HCEC 1CT (cell line): ENCODE results near the gene WDR88.
"Not testable (repeated sequence)": the region's sequence is repeated elsewhere in the genome, so short reads cannot be mapped to it uniquely, and the experiment has no call there.

ENCODE experiments used
- DNase-seq: peaks from one replicate; pipeline ENCODE4 v3.0.0-alpha.2; 2017

WDR88 gene

DNA sequence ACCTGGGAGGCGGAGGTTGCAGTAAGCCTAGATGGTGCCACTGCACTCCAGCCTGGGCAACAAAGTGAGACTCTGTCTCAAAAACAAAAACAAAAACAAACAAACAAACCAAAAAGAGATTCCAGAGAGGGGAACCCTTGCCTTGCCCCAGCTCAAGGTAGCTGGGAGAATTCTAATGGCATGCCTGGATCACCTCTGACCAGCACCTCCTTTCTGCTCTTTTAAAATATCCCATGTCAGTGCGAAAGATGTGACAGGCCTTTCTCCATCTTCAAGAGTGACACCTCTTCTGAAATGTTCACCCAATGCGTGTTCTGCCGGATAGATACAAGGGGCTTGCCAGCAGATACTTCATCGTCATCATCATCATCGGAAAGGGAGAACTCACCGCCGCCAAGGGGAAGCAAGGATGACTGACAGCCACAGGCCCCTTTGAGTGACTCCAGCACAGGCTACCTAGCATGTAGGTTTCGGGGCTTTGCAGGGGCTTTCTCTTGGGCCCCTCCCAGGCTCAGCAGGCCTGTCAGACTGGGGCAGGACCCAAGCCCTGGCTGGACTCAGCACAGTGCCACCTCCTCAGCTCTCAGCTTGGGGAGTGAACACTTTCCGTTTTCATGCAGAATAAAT lies 43.4 kb downstream of the WDR88 start:
- DNase-seq, result no peak

DNA sequence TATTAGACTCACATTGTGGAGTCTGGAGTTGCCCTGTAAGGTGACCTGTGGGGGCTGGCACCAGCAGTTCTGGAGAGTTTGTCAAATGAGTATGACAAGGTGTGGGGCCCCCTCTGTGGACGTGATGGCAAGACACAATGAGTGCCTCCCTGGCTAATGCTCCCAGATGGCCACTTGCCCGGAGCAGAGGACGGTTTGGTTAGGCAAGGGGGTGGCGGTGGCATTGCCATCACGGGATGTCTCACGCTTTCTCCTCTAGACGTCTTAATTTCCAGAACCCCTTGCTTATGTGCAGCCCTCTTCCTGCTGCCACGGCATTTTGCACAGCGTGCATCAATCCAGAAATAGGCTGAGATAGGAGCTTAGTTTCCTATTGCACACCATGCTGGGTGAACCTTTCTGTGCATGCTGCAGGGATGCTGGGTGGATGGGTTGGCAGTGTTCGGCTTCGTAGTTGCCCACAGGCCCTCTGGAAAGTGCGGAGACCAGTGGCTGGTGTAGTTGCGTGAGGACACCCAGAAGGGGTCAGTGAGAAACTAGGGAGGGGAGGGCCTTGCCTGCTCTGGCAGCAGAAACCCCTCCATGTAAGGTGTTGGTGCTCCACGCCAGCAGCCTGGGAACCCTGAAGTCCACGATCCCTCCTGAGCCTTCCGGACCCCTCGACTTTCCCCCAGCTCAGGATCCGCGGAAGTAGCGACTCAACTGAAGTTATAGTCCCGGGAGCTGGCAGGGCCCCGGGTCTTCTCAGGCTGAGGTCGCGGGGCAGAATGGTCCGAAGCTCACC lies 44.2 kb downstream of the WDR88 start:
- peak; percentile 19 for DNase-seq

GRCh38 chr19:33176670-33177416 lies 44.9 kb downstream of the WDR88 start:
- DNase-seq, result peak; percentile 99

DNA sequence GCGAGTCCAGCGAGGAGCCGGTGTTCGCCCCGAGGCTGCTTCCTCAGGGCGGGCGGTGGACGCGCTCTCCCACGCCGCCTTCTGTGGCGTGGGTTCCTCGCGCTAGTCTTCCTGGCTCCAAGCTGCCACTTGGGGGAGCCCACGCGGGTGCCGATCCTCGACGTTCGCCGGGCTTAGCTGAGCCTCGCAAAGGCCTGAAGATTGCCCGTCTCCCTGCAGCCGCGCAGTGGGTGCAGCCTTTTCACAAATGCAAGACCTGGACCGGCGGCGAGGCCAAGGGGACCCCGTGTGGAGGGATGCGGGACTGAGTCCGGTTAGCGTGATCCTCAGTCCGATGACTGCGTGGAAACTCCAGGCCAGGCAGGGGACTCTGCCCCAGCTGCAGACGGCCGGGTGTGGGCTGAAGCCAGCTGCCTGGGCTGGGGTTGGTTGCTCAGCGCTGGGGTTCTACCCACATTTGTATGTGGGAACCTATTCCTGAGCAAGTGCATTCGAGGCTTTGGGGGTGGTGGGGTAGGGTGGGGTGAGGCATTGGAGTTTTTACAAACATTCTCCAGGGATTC lies 45.6 kb downstream of the WDR88 start:
- DNase-seq, result no peak

GRCh38 chr19:33186431-33187182 lies 54.7 kb downstream of the WDR88 start:
- no peak for DNase-seq

DNA sequence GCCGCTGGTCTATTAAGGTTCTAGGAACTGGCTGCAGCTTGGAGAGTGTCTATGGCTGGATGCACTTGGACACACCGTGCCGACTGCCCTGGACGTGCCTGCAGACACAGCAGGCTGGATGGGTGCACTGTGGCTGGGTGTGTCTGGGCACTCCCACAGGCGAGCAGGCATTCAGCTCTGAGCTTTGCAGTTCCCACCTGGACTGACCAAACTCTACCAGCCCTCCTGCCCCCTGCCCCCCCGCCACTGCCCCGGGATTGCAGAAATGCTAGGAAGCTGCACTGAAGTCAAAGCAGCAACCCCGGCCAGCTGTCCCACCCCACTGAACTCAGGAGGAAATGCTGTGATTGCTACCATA lies 55.2 kb downstream of the WDR88 start:
- DNase-seq, result no peak

- no peak for DNase-seq
Measured at GRCh38 chr19:33189453-33189852, 57.5 kb downstream of the WDR88 start.

DNA sequence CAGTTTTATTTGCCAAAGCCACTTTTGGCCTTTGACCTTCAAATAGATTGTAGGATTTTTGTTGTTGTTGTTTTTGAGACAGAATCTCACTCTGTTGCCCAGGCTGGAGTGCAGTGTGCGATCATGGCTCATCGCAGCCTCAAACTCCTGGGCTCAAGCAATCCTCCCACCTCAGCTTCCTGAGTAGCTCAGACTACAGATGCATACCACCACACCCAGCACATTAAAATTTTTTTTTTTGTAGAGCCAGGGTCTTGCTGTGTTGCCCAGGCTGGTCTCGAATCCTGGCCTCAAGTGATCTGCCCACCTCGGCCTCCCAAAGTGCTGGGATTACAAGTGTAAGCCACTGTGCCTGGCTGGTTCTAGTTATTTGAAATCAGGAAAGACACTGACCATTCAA lies 59.2 kb downstream of the WDR88 start:
- DNase-seq, result not testable (repeated sequence)

- no peak for DNase-seq
Measured at GRCh38 chr19:33191501-33191900, 59.6 kb downstream of the WDR88 start.

DNA sequence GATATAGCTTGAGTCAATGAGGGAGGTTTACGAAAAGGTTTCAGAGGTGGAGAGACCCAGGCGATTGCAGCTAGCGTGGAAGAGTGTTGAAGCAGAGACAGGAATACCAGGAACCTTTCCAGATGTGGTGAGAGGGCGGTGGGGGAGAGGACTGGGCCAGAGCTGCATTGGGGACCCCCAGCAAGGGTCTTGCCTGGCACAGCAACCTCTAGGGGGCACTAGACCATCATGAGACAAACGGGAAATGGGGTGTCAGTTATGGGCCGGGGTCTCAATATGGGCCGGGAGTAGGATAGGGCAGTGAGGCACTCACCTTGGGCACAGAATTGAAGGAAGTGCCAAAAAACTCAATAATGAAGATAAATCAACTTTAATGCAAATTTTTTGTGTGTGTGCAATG lies 60.1 kb downstream of the WDR88 start:
- DNase-seq, result no peak

GRCh38 chr19:33193269-33193864 lies 61.5 kb downstream of the WDR88 start:
- no peak for DNase-seq

DNA sequence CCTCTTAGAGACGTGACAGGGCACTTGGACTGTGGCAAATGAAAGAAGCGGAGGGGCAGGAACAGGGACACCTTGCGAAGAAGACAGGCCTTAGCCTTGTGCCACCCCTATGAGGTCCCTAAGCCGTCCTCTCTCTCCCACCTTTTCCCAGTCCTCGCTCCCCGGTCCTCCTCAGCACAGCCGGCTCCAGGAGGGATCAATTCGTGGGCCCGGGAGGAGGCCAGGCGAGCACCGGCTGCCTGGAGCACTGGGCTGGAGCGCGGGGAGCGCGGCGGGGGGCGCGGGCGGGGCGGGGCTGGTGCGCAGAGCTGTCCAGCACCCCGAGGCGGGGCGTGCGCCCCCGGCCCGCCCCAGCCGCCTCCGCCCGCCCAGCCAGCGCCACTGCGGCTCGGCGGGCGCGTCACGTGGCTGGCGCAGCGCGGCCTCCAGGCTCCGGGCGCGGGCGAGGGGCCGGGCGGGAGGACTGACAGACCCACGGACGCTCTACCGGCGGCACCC lies 62.0 kb downstream of the WDR88 start, which contains the start of gene LRP3:
Gene LRP3, plus strand, starts transcription at position 466 of the 498 bp plus-strand sequence. CDS start 456 bp downstream, outside the sequence.
- DNase-seq, result no peak

- DNase-seq, result no peak
Measured at GRCh38 chr19:33194532-33194885, 62.6 kb downstream of the WDR88 start.

- no peak for DNase-seq
Measured at GRCh38 chr19:33194886-33195644, 63.2 kb downstream of the WDR88 start.

DNA sequence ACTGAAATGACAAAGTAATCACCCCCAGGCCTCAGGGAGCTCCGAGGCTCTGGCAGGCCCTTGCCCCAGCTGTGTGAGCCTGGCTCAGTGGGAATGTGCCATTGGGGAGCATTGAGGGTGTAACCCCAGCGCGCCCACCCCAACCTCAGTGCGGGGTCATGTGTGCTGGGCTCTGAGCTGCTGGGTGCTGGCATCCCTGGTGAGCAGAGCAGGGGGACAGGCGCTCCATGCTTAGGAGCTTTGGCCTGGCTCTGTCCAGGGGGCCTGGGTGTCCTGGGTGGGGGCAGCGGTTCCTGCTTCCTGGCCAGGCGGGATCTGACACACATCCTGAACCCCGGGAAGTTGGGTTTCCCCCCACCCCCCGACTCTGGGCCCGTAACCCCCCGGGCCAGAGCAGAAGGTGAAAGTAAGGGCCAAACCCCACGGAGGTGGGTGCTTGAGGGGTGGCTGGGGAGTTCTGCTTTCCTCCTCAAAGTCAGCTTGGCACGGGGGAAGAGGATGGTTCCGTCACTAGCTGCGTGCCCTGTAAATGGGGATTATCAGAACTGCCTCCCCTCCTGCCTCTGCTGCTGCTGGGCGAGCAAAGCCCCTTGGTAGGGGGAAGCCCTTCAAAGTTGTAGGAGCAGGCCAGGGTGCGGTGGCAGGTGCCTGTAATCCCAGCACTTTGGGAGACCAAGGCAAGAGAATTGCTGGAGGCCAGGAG lies 63.9 kb downstream of the WDR88 start:
- DNase-seq, result no peak

DNA sequence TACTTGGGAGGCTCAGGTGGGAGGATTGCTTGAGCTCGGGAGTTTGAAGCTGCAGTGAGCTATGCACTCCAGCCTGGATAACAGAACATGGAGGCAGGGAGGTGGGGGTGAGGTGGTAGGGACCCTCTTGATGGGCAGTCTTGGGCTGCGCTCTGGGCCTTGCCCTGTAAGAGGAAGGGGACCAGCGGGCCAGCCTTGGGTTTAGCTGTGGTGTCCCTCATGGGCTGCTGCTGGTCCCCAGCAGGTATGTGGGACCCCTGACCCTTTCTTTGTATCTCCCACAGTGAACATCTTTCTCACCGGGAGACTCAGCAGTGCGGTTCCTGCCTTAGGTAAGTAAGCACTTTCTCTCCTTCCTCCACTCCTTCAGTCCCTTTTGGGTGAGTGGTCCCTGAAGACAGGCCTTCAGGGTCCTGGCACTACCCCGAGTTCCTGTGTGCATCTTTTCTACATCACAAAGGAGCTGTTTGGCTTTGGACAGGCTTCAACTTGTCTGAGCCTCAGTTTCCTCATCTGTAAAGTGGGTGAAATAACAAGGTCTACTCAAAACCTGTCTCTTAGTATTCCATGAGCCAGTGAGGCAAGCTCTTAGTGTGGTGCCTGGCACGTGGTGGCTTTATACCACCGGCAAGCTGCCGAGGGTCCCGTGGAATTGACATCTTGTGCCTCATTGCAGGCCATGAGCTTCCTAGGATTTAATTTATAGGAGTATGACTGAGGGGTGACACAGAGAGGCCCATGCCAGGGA lies 64.7 kb downstream of the WDR88 start:
- no peak for DNase-seq

GRCh38 chr19:33197591-33198000 lies 65.7 kb downstream of the WDR88 start:
- no peak for DNase-seq

DNA sequence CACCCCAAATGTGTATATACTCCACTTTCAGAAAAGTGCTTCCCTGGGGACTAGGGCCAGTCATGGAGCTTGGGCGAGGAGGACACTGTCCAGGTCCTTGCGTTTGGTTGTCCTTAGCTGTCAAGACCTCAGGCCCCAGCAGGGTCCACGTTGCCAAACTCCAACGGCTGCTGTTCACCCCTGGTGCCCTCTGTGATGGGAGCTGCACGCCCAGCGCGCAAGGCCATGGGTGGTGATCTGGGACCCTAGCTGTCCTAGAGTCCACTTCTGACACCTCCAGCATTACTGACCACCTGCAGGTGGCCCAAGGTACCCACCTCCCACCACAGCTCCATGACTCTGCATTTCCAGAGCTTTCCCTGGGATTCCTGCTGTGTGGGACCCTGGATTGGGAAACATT lies 66.3 kb downstream of the WDR88 start:
- no peak for DNase-seq

DNA sequence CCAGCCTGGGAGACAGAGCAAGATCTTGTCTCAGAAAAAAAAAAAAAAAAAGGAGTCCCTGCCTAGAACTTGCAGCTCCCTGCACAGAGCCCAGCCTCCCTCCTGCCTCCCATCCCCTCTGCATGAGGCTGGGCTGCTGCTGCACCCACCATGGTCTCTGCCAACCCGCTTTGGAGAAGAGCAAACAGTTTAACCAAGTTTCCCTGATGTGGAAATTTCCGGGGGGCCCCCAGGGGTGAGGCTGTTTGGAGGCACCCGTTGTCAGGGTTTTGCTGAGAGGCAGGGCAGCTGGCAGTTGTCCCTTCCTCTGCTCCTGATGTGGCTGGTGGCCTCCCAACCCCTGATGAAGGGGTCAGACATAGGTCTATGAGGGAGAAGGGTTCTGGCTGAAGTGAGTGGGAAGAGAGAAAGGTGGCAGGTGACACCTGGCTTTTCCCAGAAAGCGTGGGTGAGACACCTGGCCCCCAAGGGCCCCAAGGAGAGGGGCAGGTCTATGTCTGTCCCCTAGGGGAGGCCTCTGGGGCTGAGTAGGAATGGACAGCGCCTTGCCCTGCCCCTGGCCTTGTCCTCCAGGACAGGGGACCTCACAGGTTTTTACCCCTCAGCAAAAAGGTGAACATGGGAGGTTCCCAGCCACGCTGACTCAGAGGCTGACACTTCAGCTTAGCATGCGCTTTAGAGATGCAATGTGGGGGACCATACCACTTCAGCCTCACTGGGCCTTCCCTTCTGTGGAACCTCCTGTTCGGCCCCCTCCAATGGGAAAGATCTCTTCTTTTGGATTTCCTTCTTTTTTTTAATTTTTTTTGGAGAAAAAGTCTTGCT lies 67.7 kb downstream of the WDR88 start:
- no peak for DNase-seq
